Body of pancreas (tissue), 4 donors: ENCODE results near the gene ASIC5.

Source experiments
- CTCF ChIP-seq, 7 experiments: fragments of 450-650 bp in 4 of 7; fragments of 200-600 bp in 3 of 7; sonication (generic) in 3 of 7; IDR thresholded peaks; one replicate each; pipeline ENCODE4 v1.5.1; 2016 to 2019; ENCODE audit warnings: antibody characterized with exemption in 7 of 7
- POLR2A ChIP-seq, 3 donors: fragments of 450-650 bp; IDR thresholded peaks; one replicate each; pipeline ENCODE4 v1.6.1; 2016; ENCODE audit warnings: antibody characterized with exemption in 3 of 3, mild to moderate bottlenecking in 2 of 3

GRCh38 chr4:155820887-155821518 lies 45.1 kb downstream of the ASIC5 start:
- TF ChIP-seq CTCF (IDR thresholded peaks at IDR 0.05) (no peak), POLR2A (IDR thresholded peaks at IDR 0.05) (no peak)
